ENCODE data around the gene B3GNT3. TPM values are rescaled to one million over a fixed set of nuclear protein-coding genes. Genes with fewer than 3 reads are reported as not detected.

B3GNT3 gene
- total RNA-seq, 2 donors from 2014 or later: 0.70 to 1.2 TPM

DNA sequence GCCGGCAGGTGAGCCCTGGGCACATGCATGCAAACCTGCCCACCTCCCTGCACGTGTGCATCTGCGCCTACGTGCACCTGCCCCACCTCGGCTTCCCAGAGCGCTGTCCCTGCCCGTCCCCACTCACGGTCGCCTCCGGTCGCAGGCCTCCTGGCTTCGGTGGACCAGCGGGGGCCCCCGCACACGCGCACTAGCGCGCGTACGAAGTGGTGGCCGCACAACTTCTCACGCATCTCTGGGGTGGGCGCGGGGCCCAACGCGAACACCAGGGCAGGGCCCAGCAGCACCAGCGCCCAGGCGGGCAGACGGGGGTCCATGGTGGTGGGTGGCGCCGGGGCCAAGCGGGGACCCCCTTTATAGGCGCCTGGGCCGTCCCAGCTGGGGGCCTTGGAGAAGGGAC is 26.3 kb downstream of the B3GNT3 start, which contains the start of gene INSL3:
Gene INSL3, minus strand, starts transcription at position 330 of the 400 bp plus-strand sequence. Its CDS starts 13 bp downstream, at position 317.
- H3K9me3 ChIP-seq (ENCODE audit: control insufficient read depth, low read length): no peaks in the 10 kb centered on the region
- no peaks in the 10 kb centered on the region for H3K9me3 Mint-ChIP-seq
- no peak within 1 kb of the TSS for H3K4me3 ChIP-seq (ENCODE audit: low read length)
- H3K36me3 ChIP-seq (ENCODE audit: control insufficient read depth, insufficient read depth, low read length): no peaks in the 10 kb centered on the region
- WGBS, 2 experiments (ENCODE audit: insufficient coverage in 1 of 2, insufficient read length in 1 of 2): 94 to 97% methylated on average over 23 to 34 of the region's 34 CpGs
- TF ChIP-seq, protein P1, sequence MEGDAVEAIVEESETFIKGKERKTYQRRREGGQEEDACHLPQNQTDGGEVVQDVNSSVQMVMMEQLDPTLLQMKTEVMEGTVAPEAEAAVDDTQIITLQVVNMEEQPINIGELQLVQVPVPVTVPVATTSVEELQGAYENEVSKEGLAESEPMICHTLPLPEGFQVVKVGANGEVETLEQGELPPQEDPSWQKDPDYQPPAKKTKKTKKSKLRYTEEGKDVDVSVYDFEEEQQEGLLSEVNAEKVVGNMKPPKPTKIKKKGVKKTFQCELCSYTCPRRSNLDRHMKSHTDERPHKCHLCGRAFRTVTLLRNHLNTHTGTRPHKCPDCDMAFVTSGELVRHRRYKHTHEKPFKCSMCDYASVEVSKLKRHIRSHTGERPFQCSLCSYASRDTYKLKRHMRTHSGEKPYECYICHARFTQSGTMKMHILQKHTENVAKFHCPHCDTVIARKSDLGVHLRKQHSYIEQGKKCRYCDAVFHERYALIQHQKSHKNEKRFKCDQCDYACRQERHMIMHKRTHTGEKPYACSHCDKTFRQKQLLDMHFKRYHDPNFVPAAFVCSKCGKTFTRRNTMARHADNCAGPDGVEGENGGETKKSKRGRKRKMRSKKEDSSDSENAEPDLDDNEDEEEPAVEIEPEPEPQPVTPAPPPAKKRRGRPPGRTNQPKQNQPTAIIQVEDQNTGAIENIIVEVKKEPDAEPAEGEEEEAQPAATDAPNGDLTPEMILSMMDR (conservative IDR thresholded peaks at IDR 0.05): no peak
- no peaks in the 10 kb centered on the region for H3K4me1 Mint-ChIP-seq
- H3K27me3 Mint-ChIP-seq (ENCODE audit: insufficient read depth): no peaks in the 10 kb centered on the region
- no peak within 1 kb of the TSS for H3K27ac ChIP-seq (ENCODE audit: low read depth, low read length)
- H3K4me3 Mint-ChIP-seq: no peak within 1 kb of the TSS
- H3K4me1 ChIP-seq (ENCODE audit: control insufficient read depth, insufficient read depth, low read length): no peaks in the 10 kb centered on the region
- H3K27ac Mint-ChIP-seq: no peak within 1 kb of the TSS
- no peak for DNase-seq
- H3K9ac ChIP-seq (ENCODE audit: extremely low read depth, low read length, poor library complexity, severe bottlenecking): no peak within 1 kb of the TSS
- no peaks in the 10 kb centered on the region for H3K27me3 ChIP-seq (ENCODE audit: control insufficient read depth, insufficient read depth, low read length, poor library complexity, severe bottlenecking)
- H3K36me3 Mint-ChIP-seq (ENCODE audit: low read depth): no peaks in the 10 kb centered on the region

DNA sequence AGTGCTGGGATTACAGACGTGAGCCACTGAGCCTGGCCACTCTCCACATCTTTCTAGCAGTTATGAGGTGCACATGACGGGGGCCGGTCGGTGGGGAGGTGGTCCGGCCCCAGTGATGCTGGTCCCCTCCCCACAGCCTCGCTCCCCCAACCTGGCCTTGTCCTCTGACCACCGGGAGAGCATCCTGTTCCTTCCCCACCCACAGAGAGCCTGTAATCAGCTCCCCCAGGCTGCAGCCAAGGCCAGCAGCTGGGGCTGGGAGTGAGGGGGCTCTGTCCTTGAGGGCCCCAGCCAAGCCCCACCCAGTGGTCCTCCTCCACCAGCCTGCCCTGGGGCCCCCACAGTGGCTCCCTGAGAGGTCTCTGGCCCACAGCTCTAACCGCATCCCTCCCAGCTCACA is 29.4 kb downstream of the B3GNT3 start:
- Histone ChIP-seq H3K4me1 (ENCODE audit: control insufficient read depth, insufficient read depth, low read length) (no peaks in the 10 kb centered on the region), H3K9me3 (ENCODE audit: control insufficient read depth, low read length) (no peaks in the 10 kb centered on the region), H3K36me3 (ENCODE audit: control insufficient read depth, insufficient read depth, low read length) (no peaks in the 10 kb centered on the region), H3K9ac (ENCODE audit: extremely low read depth, low read length, poor library complexity, severe bottlenecking) (no peak overlapping the region), H3K4me3 (ENCODE audit: low read length) (no peak overlapping the region), H3K27ac (ENCODE audit: low read depth, low read length) (no peak overlapping the region), H3K27me3 (ENCODE audit: control insufficient read depth, insufficient read depth, low read length, poor library complexity, severe bottlenecking) (no peaks in the 10 kb centered on the region)
- Mint-ChIP-seq H3K9me3 (no peaks in the 10 kb centered on the region), H3K4me1 (no peaks in the 10 kb centered on the region), H3K27ac (no peak overlapping the region), H3K36me3 (ENCODE audit: low read depth) (no peaks in the 10 kb centered on the region), H3K4me3 (no peak overlapping the region), H3K27me3 (ENCODE audit: insufficient read depth) (no peaks in the 10 kb centered on the region)
- DNase-seq: no peak
- TF ChIP-seq, protein P1 (conservative IDR thresholded peaks at IDR 0.05): no peak
- WGBS, 2 experiments (ENCODE audit: insufficient coverage in 1 of 2, insufficient read length in 1 of 2): 78 to 83% methylated on average over 4 to 8 of the region's 8 CpGs

DNA sequence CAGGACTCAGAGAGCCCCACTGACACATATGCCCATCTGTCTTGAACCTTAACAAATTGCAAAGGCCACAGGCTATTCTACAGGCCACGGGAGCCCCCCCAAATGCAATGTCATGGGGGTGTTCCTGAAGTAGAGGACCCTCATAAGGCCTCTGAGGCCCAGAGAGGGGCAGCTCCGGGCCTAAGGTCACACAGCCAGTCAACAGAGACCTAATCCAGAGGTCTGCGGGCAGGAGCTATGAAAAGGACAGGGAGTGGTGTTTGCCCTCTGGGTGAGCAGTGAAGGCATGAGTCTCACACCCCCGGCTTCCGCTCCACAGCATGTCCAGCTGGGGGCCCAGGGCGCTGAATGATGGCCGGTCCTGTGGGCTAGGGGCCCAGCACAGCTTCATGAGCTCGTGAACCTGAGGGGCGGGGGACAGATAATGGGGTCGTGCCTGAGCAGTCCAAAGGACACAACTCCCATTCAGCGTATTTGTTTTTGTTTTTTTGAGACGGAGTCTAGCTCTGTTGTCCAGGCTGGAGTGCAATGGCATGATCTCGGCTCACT is 31.6 kb downstream of the B3GNT3 start:
- no peaks in the 10 kb centered on the region for H3K9me3 ChIP-seq (ENCODE audit: control insufficient read depth, low read length)
- TF ChIP-seq, protein P1 (conservative IDR thresholded peaks at IDR 0.05): no peak
- H3K36me3 Mint-ChIP-seq (ENCODE audit: low read depth): no peaks in the 10 kb centered on the region
- no peak overlapping the region for H3K27ac Mint-ChIP-seq
- no peak overlapping the region for H3K4me3 Mint-ChIP-seq
- no peaks in the 10 kb centered on the region for H3K36me3 ChIP-seq (ENCODE audit: control insufficient read depth, insufficient read depth, low read length)
- H3K27ac ChIP-seq (ENCODE audit: low read depth, low read length): no peak overlapping the region
- no peak for DNase-seq
- WGBS, 2 experiments (ENCODE audit: insufficient coverage in 1 of 2, insufficient read length in 1 of 2): 87 to 94% methylated on average over 13 of the region's 13 CpGs
- H3K9ac ChIP-seq (ENCODE audit: extremely low read depth, low read length, poor library complexity, severe bottlenecking): no peak overlapping the region
- peaks cover 4% of the 10 kb centered on the region for H3K27me3 ChIP-seq (ENCODE audit: control insufficient read depth, insufficient read depth, low read length, poor library complexity, severe bottlenecking)
- no peaks in the 10 kb centered on the region for H3K4me1 ChIP-seq (ENCODE audit: control insufficient read depth, insufficient read depth, low read length)
- no peaks in the 10 kb centered on the region for H3K9me3 Mint-ChIP-seq
- no peak overlapping the region for H3K4me3 ChIP-seq (ENCODE audit: low read length)
- H3K27me3 Mint-ChIP-seq (ENCODE audit: insufficient read depth): peaks cover 8% of the 10 kb centered on the region
- H3K4me1 Mint-ChIP-seq: peaks cover 3% of the 10 kb centered on the region

Data from endodermal cell (in vitro differentiated cells).